ENCODE data around the gene KDM4C.

GRCh38 chr9:6829536-6829935 lies 71.8 kb downstream of the KDM4C start:
- TF ChIP-seq CTCF (IDR thresholded peaks at IDR 0.05), result no peak
- TF ChIP-seq POLR2AphosphoS5 (IDR thresholded peaks at IDR 0.05), result no peak
